SH-SY5Y (cell line): ENCODE measurements around the gene ATP5PF.

Experiments
- GATA2 ChIP-seq: IDR thresholded peaks from 2 replicates; pipeline ENCODE4 v1.6.1; 2011; ENCODE audit warnings: mild to moderate bottlenecking, low read depth, low read length
- GATA3 ChIP-seq: IDR thresholded peaks from 2 replicates; pipeline ENCODE4 v1.6.1; 2011; ENCODE audit warnings: low read depth, mild to moderate bottlenecking, low read length, moderate library complexity

DNA sequence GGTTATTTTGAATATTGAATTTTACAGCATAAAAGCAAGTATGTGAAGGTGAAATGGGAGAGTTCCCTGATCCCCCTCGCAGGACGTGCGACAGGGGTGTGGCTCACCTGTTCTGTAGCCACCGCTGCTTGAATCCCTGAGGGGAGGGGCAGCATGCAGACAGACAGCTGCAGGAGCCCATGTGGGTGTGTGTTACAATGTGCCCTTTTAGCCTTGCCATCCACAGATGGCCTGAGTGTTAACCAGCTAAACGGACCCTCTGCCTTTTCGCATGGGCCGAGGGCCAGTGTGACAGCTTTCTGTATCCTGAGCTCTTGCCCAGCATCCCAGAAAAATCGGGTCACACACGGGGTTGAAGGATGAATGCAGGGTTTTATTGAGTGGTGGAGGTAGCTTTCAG, 52.3 kb downstream of the ATP5PF start:
- no peak for TF ChIP-seq GATA3
- TF ChIP-seq GATA2 = no peak
